Tibial nerve (tissue), 4 donors: Measurements from ENCODE around the gene PARP12. TPM values are rescaled to one million over a fixed set of nuclear protein-coding genes. Genes with fewer than 3 reads are reported as not detected.

Experiments used
- DNase-seq, 2 donors: peaks; one replicate each; pipeline ENCODE4 v3.0.0-alpha.2; 2019; ENCODE audit warnings: low spot score in 2 of 2
- H3K27ac ChIP-seq, 4 donors: fragments of 200-600 bp; sonication (generic) in 3 of 4; one replicate each; pipeline ENCODE4 v1.5.1; 2017 to 2019; ENCODE audit warnings: mild to moderate bottlenecking in 1 of 4
- H3K27me3 ChIP-seq, 2 donors: fragments of 200-600 bp; sonication (generic) in 1 of 2; one replicate each; pipeline versions ENCODE4 v1.5.1 to v1.6.0; 2017 to 2019
- H3K36me3 ChIP-seq, 3 donors: fragments of 200-600 bp; sonication (generic); one replicate each; pipeline ENCODE4 v1.5.1; 2018 to 2019
- H3K4me1 ChIP-seq, 4 donors: fragments of 200-600 bp; sonication (generic) in 3 of 4; one replicate each; pipeline ENCODE4 v1.5.1; 2017 to 2019
- H3K4me3 ChIP-seq, 4 donors: fragments of 200-600 bp; sonication (generic) in 3 of 4; one replicate each; pipeline ENCODE4 v1.5.1; 2017 to 2019; ENCODE audit warnings: mild to moderate bottlenecking in 1 of 4, moderate library complexity in 1 of 4
- H3K9me3 ChIP-seq, 4 donors: fragments of 200-600 bp; sonication (generic) in 3 of 4; one replicate each; pipeline ENCODE4 v1.5.1; 2017 to 2019
- CTCF ChIP-seq, 5 experiments: fragments of 200-600 bp in 3 of 5; fragments of 450-650 bp in 2 of 5; sonication (generic) in 3 of 5; IDR thresholded peaks; one replicate each; pipeline ENCODE4 v1.5.1; 2016 to 2019; ENCODE audit warnings: antibody characterized with exemption in 5 of 5, mild to moderate bottlenecking in 3 of 5, moderate library complexity in 2 of 5
- EP300 ChIP-seq, 2 donors: sonication (generic); formaldehyde crosslinking; IDR thresholded peaks; one replicate each; pipeline ENCODE4 v1.6.1; 2017; ENCODE audit warnings: antibody characterized with exemption in 2 of 2, mild to moderate bottlenecking in 1 of 2
- POLR2A ChIP-seq, 2 donors: fragments of 450-650 bp; IDR thresholded peaks; one replicate each; pipeline ENCODE4 v1.6.1; 2017; ENCODE audit warnings: antibody characterized with exemption in 2 of 2, mild to moderate bottlenecking in 2 of 2, moderate library complexity in 2 of 2
- WGBS, 2 donors: methylation state at CpG; one replicate each; pipeline ENCODE4 v1.1.5; 2018; 5-methylcytosine and 5-hydroxymethylcytosine counted together
- total RNA-seq, 4 donors: library from RNA; depleted of rRNA; stranded (reverse); fragments of >200 nt; gene quantifications; one replicate each; pipeline ENCODE4 v1.1.0, GENCODE V29; 2016

The PARP12 gene
- total RNA-seq, 4 donors from 2014 or later: 40.0 to 54.2 (median 44.2) TPM

DNA sequence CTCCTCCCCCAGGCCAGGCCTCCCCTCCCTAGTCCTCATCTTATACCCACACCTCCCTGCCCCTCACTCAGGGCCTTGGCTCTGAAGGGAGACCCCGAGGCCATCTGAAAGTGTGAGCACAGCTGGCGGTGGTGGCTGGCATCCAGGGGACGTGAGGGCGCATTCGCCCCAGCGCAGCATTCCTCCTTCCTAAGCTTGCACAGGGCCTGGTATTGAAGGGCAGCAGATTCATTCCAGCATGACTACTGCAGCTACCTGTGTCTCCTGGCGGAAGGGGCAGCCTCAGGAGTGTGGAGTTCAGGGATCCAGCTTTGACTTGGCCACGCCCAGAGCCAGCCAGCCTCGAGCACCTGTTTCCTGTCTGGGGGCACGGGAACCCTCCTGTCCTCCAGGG lies 72.6 kb downstream of the PARP12 start:
- Histone ChIP-seq H3K4me1 (peaks cover 0 to 3% (median 0%) of the 10 kb centered on the region in 4 donors), H3K4me3 (no peak overlapping the region), H3K9me3 (no peaks in the 10 kb centered on the region), H3K36me3 (no peaks in the 10 kb centered on the region), H3K27ac (no peak overlapping the region), H3K27me3 (no peaks in the 10 kb centered on the region)
- TF ChIP-seq CTCF (IDR thresholded peaks at IDR 0.05) (no peak), POLR2A (IDR thresholded peaks at IDR 0.05) (no peak), EP300 (IDR thresholded peaks at IDR 0.05) (no peak)
- no peak for DNase-seq
- WGBS, 2 donors: 85 to 89% methylated on average over 10 of the region's 10 CpGs

DNA sequence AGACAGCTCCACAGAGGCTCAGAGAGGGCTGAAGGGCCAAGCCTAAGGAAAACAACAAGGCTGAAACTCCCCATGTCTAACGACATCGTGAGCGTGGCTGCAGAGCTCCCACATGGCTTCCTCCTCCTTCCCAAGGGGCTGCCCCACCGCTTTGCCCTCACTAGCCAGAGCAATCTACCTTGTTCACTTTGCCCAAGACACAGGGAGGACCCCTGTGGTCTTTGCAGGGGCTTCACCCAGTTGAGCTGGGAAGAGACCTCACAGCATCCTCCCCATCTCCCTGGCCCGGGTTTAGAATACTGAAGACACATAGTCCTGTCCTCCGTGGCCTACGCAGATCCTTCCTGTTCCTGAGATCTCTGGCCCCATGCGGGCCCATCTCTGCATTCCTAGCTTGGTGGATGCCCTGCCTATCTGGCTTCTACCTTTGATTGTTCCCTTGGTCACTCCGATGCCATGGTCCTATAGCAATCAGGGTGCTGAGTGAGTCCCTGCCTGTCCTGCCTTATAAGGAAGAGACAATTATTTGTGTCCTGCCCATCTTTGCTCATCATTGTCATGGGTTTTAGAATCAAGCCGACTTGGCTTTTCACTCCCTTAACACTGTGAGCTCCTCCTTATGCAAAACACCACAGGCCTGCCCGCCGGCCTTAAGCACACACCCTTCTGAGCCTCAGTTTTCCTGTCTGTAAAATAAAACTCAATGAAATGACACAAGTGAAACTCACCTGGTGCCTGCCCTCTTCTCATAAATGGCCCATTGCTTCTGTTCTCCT lies 73.2 kb downstream of the PARP12 start:
- Histone ChIP-seq H3K27ac (no peak overlapping the region), H3K27me3 (no peaks in the 10 kb centered on the region), H3K36me3 (no peaks in the 10 kb centered on the region), H3K4me3 (no peak overlapping the region), H3K9me3 (no peaks in the 10 kb centered on the region), H3K4me1 (no peaks in the 10 kb centered on the region)
- WGBS, 2 donors: 80 to 82% methylated on average over 12 of the region's 12 CpGs
- TF ChIP-seq EP300 (IDR thresholded peaks at IDR 0.05) (no peak), POLR2A (IDR thresholded peaks at IDR 0.05) (no peak), CTCF (IDR thresholded peaks at IDR 0.05) (no peak)
- DNase-seq: no peak

GRCh38 chr7:139987691-139988516 lies 74.8 kb downstream of the PARP12 start:
- no peak for TF ChIP-seq CTCF (IDR thresholded peaks at IDR 0.05)
- TF ChIP-seq POLR2A (IDR thresholded peaks at IDR 0.05): no peak
- TF ChIP-seq EP300 (IDR thresholded peaks at IDR 0.05): no peak
- WGBS, 2 donors: 75 to 82% methylated on average over 13 of the region's 13 CpGs
- H3K9me3 ChIP-seq: no peaks in the 10 kb centered on the region
- H3K27ac ChIP-seq: no peak overlapping the region
- H3K27me3 ChIP-seq: no peaks in the 10 kb centered on the region
- H3K4me3 ChIP-seq: no peak overlapping the region
- no peak for DNase-seq
- H3K36me3 ChIP-seq: no peaks in the 10 kb centered on the region
- no peaks in the 10 kb centered on the region for H3K4me1 ChIP-seq

DNA sequence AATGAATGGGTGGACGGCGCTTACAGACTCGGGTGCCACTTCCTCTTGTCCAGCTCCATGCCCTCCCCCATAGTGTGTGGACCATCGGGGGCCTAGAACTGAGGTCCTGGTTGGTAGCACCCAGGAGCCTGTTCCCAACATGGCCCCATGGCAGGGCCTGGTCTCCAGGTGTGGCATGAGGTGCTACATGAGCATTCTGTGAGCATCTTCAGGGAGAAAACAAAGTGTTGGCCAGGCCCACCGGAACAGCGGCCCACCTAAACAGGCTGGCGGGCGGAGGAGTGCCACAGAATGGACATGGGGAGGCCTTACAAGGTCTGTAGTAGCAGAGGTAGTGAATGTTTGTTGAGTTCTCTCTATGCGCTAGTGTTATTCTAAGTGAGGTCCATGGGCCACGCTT lies 76.9 kb downstream of the PARP12 start:
- TF ChIP-seq CTCF (IDR thresholded peaks at IDR 0.05) (no peak), POLR2A (IDR thresholded peaks at IDR 0.05) (no peak), EP300 (IDR thresholded peaks at IDR 0.05) (no peak)
- Histone ChIP-seq H3K27me3 (no peaks in the 10 kb centered on the region), H3K4me3 (no peak overlapping the region), H3K9me3 (no peaks in the 10 kb centered on the region), H3K27ac (no peak overlapping the region), H3K36me3 (no peaks in the 10 kb centered on the region), H3K4me1 (no peaks in the 10 kb centered on the region)
- DNase-seq: no peak
- WGBS, 2 donors: 88 to 92% methylated on average over 10 of the region's 10 CpGs
